PC-3 (cell line): Measurements from ENCODE around the gene SLC2A4RG. TPM values are rescaled to one million over a fixed set of nuclear protein-coding genes. Genes with fewer than 3 reads are reported as not detected.

Experiments
- ATAC-seq: fragments of 200-7000 bp; cut with Tn5 transposase; 2 replicates; pipeline ENCODE4 v1.9.1; 2020; ENCODE audit warnings: mild to moderate bottlenecking, moderate library complexity
- BruUV-seq: library from RNA; stranded (reverse); fragments of 400-500 nt; replicated peaks from 2 replicates; lab custom pipeline; 2021; lab: Mats Ljungman, UMichigan
- CTCF ChIA-PET: fragments of 300-600 bp; sonication (Branson Sonifier 250); formaldehyde crosslinking; loops from one replicate; lab custom pipeline; 2022; ENCODE audit warnings: antibody characterized with exemption; lab: Charles Lee
- POLR2A ChIA-PET: fragments of 300-600 bp; sonication (Branson Sonifier 250); formaldehyde crosslinking; loops from one replicate; lab custom pipeline; 2022; ENCODE audit warnings: antibody characterized with exemption; ENCODE audit not compliant: unreplicated experiment; lab: Charles Lee
- DNase-seq: peaks from one replicate; pipeline ENCODE4 v3.0.0-alpha.2; 2015
- H2AFZ ChIP-seq: fragments of 300-600 bp; sonication (generic); 2 replicates; pipeline ENCODE4 v1.6.0; 2016; ENCODE audit warnings: antibody characterized with exemption, low read length
- H3F3A ChIP-seq: fragments of 300-600 bp; sonication (generic); one replicate; pipeline ENCODE4 v1.6.0; 2017; ENCODE audit warnings: antibody characterized with exemption, low read length, control low read depth, mild to moderate bottlenecking; ENCODE audit not compliant: unreplicated experiment
- H3K27ac ChIP-seq: fragments of 300-600 bp; sonication (generic); 2 replicates; pipeline ENCODE4 v1.5.1; 2016; ENCODE audit warnings: mild to moderate bottlenecking, low read length
- H3K27me3 ChIP-seq: fragments of 300-600 bp; sonication (generic); 2 replicates; pipeline ENCODE4 v1.6.1; 2016; ENCODE audit warnings: low read length, mixed read lengths
- H3K36me3 ChIP-seq: fragments of 300-600 bp; sonication (generic); 2 replicates; pipeline ENCODE4 v1.6.1; 2016; ENCODE audit warnings: low read depth, mixed run types, low read length, mixed read lengths
- H3K4me1 ChIP-seq: fragments of 300-600 bp; sonication (generic); 2 replicates; pipeline ENCODE4 v1.5.1; 2016; ENCODE audit warnings: low read length; ENCODE audit not compliant: insufficient read depth
- H3K4me2 ChIP-seq: fragments of 300-600 bp; sonication (generic); 2 replicates; pipeline ENCODE4 v1.6.0; 2016; ENCODE audit warnings: low read length
- H3K4me3 ChIP-seq: fragments of 300-600 bp; sonication (generic); 2 replicates; pipeline ENCODE4 v1.5.1; 2016; ENCODE audit warnings: mild to moderate bottlenecking, low read length, mixed read lengths
- H3K79me2 ChIP-seq: fragments of 300-600 bp; sonication (generic); 2 replicates; pipeline ENCODE4 v1.6.1; 2017; ENCODE audit warnings: low read length, mixed read lengths
- H3K9ac ChIP-seq: fragments of 300-600 bp; sonication (generic); 2 replicates; pipeline ENCODE4 v1.6.0; 2016; ENCODE audit warnings: mild to moderate bottlenecking, low read length
- H3K9me2 ChIP-seq: fragments of 300-600 bp; sonication (generic); replicated peaks from 2 replicates; pipeline ENCODE4 v1.6.1; 2016; ENCODE audit warnings: mixed run types, low read length, mixed read lengths
- H3K9me3 ChIP-seq: fragments of 300-600 bp; sonication (generic); 2 replicates; pipeline ENCODE4 v1.6.1; 2016; ENCODE audit warnings: low read length, mixed read lengths
- H4K20me1 ChIP-seq: fragments of 300-600 bp; sonication (generic); 2 replicates; pipeline ENCODE4 v1.6.1; 2016; ENCODE audit warnings: low read length, mixed read lengths
- CTCF ChIP-seq: fragments of 300-600 bp; sonication (generic); conservative IDR thresholded peaks from 2 replicates; pipeline ENCODE4 v1.5.1; 2017; ENCODE audit warnings: antibody characterized with exemption, low read depth, mild to moderate bottlenecking, low read length
- EZH2 ChIP-seq: fragments of 300-600 bp; sonication (generic); IDR thresholded peaks from one replicate; pipeline ENCODE4 v1.6.1; 2017; ENCODE audit warnings: antibody characterized with exemption, mild to moderate bottlenecking, low read length; ENCODE audit not compliant: unreplicated experiment
- EZH2phosphoT487 ChIP-seq: fragments of 300-600 bp; sonication (generic); IDR thresholded peaks from 2 replicates; pipeline ENCODE4 v1.6.1; 2018; ENCODE audit warnings: mild to moderate bottlenecking, antibody characterized with exemption, low read length, borderline replicate concordance
- intact Hi-C: fragments of 100-400 bp; cut with micrococcal nuclease; formaldehyde crosslinking; loops from 2 replicates; pipeline ENCODE4 v1.9.0; 2023
- total RNA-seq: library from RNA; depleted of rRNA; stranded (reverse); fragments of >200 nt; gene quantifications from 2 replicates; pipeline ENCODE4 v1.2.3, GENCODE V29; 2014

Gene SLC2A4RG
- total RNA-seq, 1 experiment from 2014 or later: 116 TPM

GRCh38 chr20:63698739-63699465 is 40.7 kb upstream of the SLC2A4RG start:
- no peak for TF ChIP-seq CTCF
- TF ChIP-seq EZH2: no peak
- no peak for TF ChIP-seq EZH2phosphoT487
- CTCF ChIA-PET: interaction anchor here (0.6 kb wide), 1 partner anchor 340 kb away, joined by 3 read pairs; no protein-coding TSS in a partner anchor
- no peaks in the 10 kb centered on the region for H3K27me3 ChIP-seq
- peak overlapping the region; percentile 63; the same call in 1 of the 2 replicates for H3K4me3 ChIP-seq
- H3K27ac ChIP-seq: peak overlapping the region; percentile 95
- no peaks in the 10 kb centered on the region for H3F3A ChIP-seq
- no peaks in the 10 kb centered on the region for H3K9me2 ChIP-seq
- H3K36me3 ChIP-seq: 0 out of 2 replicates have a peak, but pooled peaks cover 4% of the 10 kb centered on the region
- intact Hi-C loops: no loop called here
- H3K4me1 ChIP-seq: peaks cover 39% of the 10 kb centered on the region
- POLR2A ChIA-PET: interaction anchor here (0.6 to 1.2 kb wide), 6 partner anchors 10 to 175 kb away, joined by 3 to 7 read pairs (median 3); no protein-coding TSS in a partner anchor
- ATAC-seq (peak; percentile 47), DNase-seq (peak; percentile 90)
- H4K20me1 ChIP-seq: no peaks in the 10 kb centered on the region
- no TSS peak for BruUV-seq
- peak overlapping the region; percentile 48; the same call in 1 of the 2 replicates for H2AFZ ChIP-seq
- H3K79me2 ChIP-seq: 0 out of 2 replicates have a peak, but pooled peaks cover 7% of the 10 kb centered on the region
- peak overlapping the region; percentile 89 for H3K4me2 ChIP-seq
- no peaks in the 10 kb centered on the region for H3K9me3 ChIP-seq
- peak overlapping the region; percentile 79 for H3K9ac ChIP-seq

- CTCF ChIA-PET: no interaction called here
- Histone ChIP-seq H3K4me3 (no peak overlapping the region), H4K20me1 (no peaks in the 10 kb centered on the region), H3K9ac (peak overlapping the region; percentile 79), H3K27me3 (no peaks in the 10 kb centered on the region), H3K27ac (peak overlapping the region; percentile 95), H3K4me1 (peaks cover 39% of the 10 kb centered on the region), H3K4me2 (peak overlapping the region; percentile 89), H3K9me3 (no peaks in the 10 kb centered on the region), H3F3A (no peaks in the 10 kb centered on the region), H3K79me2 (0 out of 2 replicates have a peak, but pooled peaks cover 8% of the 10 kb centered on the region), H2AFZ (0 out of 2 replicates have a peak overlapping the region, but pooled peaks have one; percentile 48), H3K36me3 (peaks cover 10% of the 10 kb centered on the region; the same call in 1 of the 2 replicates), H3K9me2 (no peaks in the 10 kb centered on the region)
- POLR2A ChIA-PET: interaction anchor here (0.6 to 1.1 kb wide), 2 partner anchors 17 to 176 kb away, joined by 3 read pairs; no protein-coding TSS in a partner anchor
- intact Hi-C loops: no loop called here
- DNase-seq (no peak), ATAC-seq (peak; percentile 12; the same call in 1 of the 2 replicates)
- TF ChIP-seq EZH2: no peak
- no peak for TF ChIP-seq EZH2phosphoT487
- TF ChIP-seq CTCF: no peak
- BruUV-seq: TSS peak; percentile 14
These were observed 39.9 kb upstream of the SLC2A4RG start for GRCh38 chr20:63699466-63700198.
